HCT116 (cell line): Measurements from ENCODE around the gene PKN3. TPM values are rescaled to one million over a fixed set of nuclear protein-coding genes. Genes with fewer than 3 reads are reported as not detected.

Experiments used
- ATAC-seq: fragments of 200-7000 bp; cut with Tn5 transposase; 2 replicates; pipeline ENCODE4 v1.9.1; 2020; ENCODE audit warnings: mild to moderate bottlenecking, moderate library complexity
- BruUV-seq: library from RNA; stranded (reverse); fragments of 400-500 nt; replicated peaks from 2 replicates; lab custom pipeline; 2021; lab: Mats Ljungman, UMichigan
- CTCF ChIA-PET: fragments of 300-600 bp; sonication (Branson Sonifier 250); formaldehyde crosslinking; loops from one replicate; lab custom pipeline; 2021; ENCODE audit warnings: antibody characterized with exemption; lab: Charles Lee
- POLR2A ChIA-PET: fragments of 300-600, 350-600 bp; sonication (Branson Sonifier 250); formaldehyde crosslinking; loops from one replicate; lab custom pipeline; 2021; ENCODE audit warnings: antibody characterized with exemption; lab: Charles Lee
- RAD21 ChIA-PET, 2 experiments: fragments of 300-600 bp; sonication (Branson Sonifier 250); formaldehyde crosslinking; loops; one replicate each; lab custom pipeline; 2023; ENCODE audit warnings: low total read pairs in 2 of 2; ENCODE audit not compliant: uncharacterized antibody in 2 of 2, unreplicated experiment in 2 of 2, low non-redundant PET in 1 of 2; lab: Charles Lee
- DNase-seq: peaks from one replicate; pipeline ENCODE4 v3.0.0-alpha.2; 2010; ENCODE audit warnings: low read depth, low spot score
- H2AFZ ChIP-seq: fragments of 200-600 bp; shearing (Covaris generic), sonication (generic); 2 replicates; pipeline ENCODE4 v1.6.1; 2017; ENCODE audit warnings: low read depth, mixed run types, mixed read lengths, antibody characterized with exemption, low read length; ENCODE audit not compliant: poor library complexity, severe bottlenecking
- H3K27ac ChIP-seq: 2 replicates; pipeline ENCODE4 v1.5.1; 2012; ENCODE audit warnings: low read depth, low read length
- H3K27me3 ChIP-seq: fragments of 200-600 bp; sonication (generic); 2 replicates; pipeline ENCODE4 v1.6.1; 2016; ENCODE audit warnings: mixed run types, low read length, mixed read lengths; ENCODE audit not compliant: insufficient read depth
- H3K36me3 ChIP-seq, 2 experiments: fragments of 200-500 bp in 1 of 2; fragments of 200-600 bp in 1 of 2; sonication (Bioruptor generic) in 1 of 2; sonication (generic) in 1 of 2; 2 replicates each; pipeline versions ENCODE4 v1.5.1 to v1.6.1; 2014 to 2016; ENCODE audit warnings: low read length in 2 of 2, inconsistent platforms in 1 of 2, mixed read lengths in 1 of 2, mixed run types in 1 of 2; ENCODE audit not compliant: insufficient read depth in 2 of 2, control insufficient read depth in 1 of 2
- H3K4me1 ChIP-seq, 2 experiments: fragments of 200-600 bp in 1 of 2; sonication (generic) in 1 of 2; 2 replicates each; pipeline versions ENCODE4 v1.5.1 to v1.6.1; 2012 to 2017; ENCODE audit warnings: low read length in 2 of 2, inconsistent platforms in 1 of 2, mild to moderate bottlenecking in 1 of 2, mixed read lengths in 1 of 2, mixed run types in 1 of 2, moderate library complexity in 1 of 2; ENCODE audit not compliant: insufficient read depth in 2 of 2, control insufficient read depth in 1 of 2
- H3K4me2 ChIP-seq: fragments of 200-600 bp; sonication (generic); 2 replicates; pipeline ENCODE4 v1.6.1; 2017; ENCODE audit warnings: mixed run types, low read length, mixed read lengths
- H3K4me3 ChIP-seq, 2 experiments: fragments of 200-600 bp in 1 of 2; sonication (generic) in 1 of 2; replicated peaks in 1 of 2; 2 replicates each; pipeline ENCODE4 v1.5.1; 2011 to 2016; ENCODE audit warnings: low read length in 2 of 2, control low read depth in 1 of 2, low read depth in 1 of 2, mild to moderate bottlenecking in 1 of 2, mixed read lengths in 1 of 2, mixed run types in 1 of 2
- H3K79me2 ChIP-seq: fragments of 200-600 bp; sonication (generic); 2 replicates; pipeline ENCODE4 v1.6.1; 2017; ENCODE audit warnings: mild to moderate bottlenecking, mixed run types, low read length, moderate library complexity, mixed read lengths; ENCODE audit not compliant: insufficient read depth
- H3K9ac ChIP-seq: fragments of 200-600 bp; sonication (generic); 2 replicates; pipeline ENCODE4 v1.6.1; 2016; ENCODE audit warnings: low read length, mixed read lengths
- H3K9me2 ChIP-seq: fragments of 200-600 bp; sonication (generic), shearing (Covaris generic); 2 replicates; pipeline ENCODE4 v1.6.1; 2017; ENCODE audit warnings: mixed run types, mild to moderate bottlenecking, moderate library complexity; ENCODE audit not compliant: insufficient read depth
- H3K9me3 ChIP-seq, 2 experiments: fragments of 200-500 bp in 1 of 2; fragments of 200-600 bp in 1 of 2; sonication (Bioruptor generic) in 1 of 2; sonication (generic) in 1 of 2; 2 replicates each; pipeline ENCODE4 v1.6.1; 2014 to 2017; ENCODE audit warnings: low read length in 2 of 2, mixed read lengths in 2 of 2, inconsistent platforms in 1 of 2, low read depth in 1 of 2, mild to moderate bottlenecking in 1 of 2, mixed run types in 1 of 2, moderate library complexity in 1 of 2; ENCODE audit not compliant: control insufficient read depth in 1 of 2, insufficient read depth in 1 of 2
- H4K20me1 ChIP-seq: fragments of 200-600 bp; sonication (generic), shearing (Covaris generic); 2 replicates; pipeline ENCODE4 v1.6.1; 2017; ENCODE audit warnings: mixed run types, mild to moderate bottlenecking, moderate library complexity; ENCODE audit not compliant: insufficient read depth
- CBX3 ChIP-seq: IDR thresholded peaks from 2 replicates; pipeline ENCODE4 v1.6.1; 2012; ENCODE audit warnings: low read depth
- CEBPB ChIP-seq: IDR thresholded peaks from 2 replicates; pipeline ENCODE4 v1.6.1; 2012; ENCODE audit warnings: low read depth
- JUND ChIP-seq: IDR thresholded peaks from 2 replicates; pipeline ENCODE4 v1.6.1; 2012
- intact Hi-C: fragments of 100-400 bp; cut with micrococcal nuclease; formaldehyde crosslinking; loops from 2 replicates; pipeline ENCODE4 v1.10.0; 2022
- total RNA-seq: library from RNA; stranded (reverse); gene quantifications from one replicate; pipeline ENCODE4 v1.2.1, GENCODE V29; 2021; ENCODE audit not compliant: unreplicated experiment
- TF ChIP-seq, protein P1 (sequence below), 3 experiments: fragments of 200-600 bp in 1 of 3; sonication (generic) in 1 of 3; IDR thresholded peaks in 2 of 3; conservative IDR thresholded peaks in 1 of 3; 2 replicates each; pipeline ENCODE4 v1.5.1; 2012 to 2017; ENCODE audit warnings: low read depth in 2 of 3, low read length in 2 of 3, antibody characterized with exemption in 1 of 3, borderline replicate concordance in 1 of 3, control low read depth in 1 of 3, mild to moderate bottlenecking in 1 of 3, mixed read lengths in 1 of 3, mixed run types in 1 of 3, moderate library complexity in 1 of 3; ENCODE audit not compliant: insufficient read depth in 1 of 3
- TF ChIP-seq, protein P2 (sequence below): IDR thresholded peaks from 2 replicates; pipeline ENCODE4 v1.6.1; 2012

The PKN3 gene
- total RNA-seq, 1 experiment from 2014 or later: 37.9 TPM

DNA sequence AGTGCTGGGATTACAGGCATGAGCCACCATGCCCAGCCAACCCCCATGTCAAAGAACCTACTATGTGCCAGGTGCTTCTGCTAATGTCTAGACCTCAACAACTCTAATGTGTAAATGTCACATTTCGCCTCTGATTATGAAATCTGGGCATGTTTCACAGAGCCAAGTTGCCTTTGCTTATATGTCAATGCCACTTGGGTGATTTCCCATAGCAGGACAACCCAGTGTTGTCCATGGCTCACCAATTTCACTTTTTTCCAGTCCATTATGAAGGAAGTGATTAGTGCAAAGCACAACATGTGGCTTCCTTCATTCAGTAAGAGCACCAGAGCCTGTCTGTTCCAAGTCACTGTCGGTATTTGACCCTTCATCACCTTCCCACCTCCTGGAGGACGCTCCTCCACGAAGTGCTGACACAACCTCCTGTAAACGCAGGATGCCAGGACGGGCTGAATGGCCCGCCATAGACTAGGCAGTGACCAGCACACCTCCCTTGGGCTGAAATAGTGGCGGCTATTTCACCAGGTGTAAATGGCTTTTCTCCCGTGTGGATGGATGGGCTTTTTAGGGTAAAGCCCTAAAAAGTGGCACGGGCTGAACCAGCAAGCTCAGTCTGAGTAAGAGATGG lies 962 bp upstream of the PKN3 start:
- H3K9me3 ChIP-seq: no peaks in the 10 kb centered on the region
- H3K9ac ChIP-seq: peak overlapping the region; percentile 95
- intact Hi-C loops: no loop called here
- H4K20me1 ChIP-seq: no peaks in the 10 kb centered on the region
- ChIA-PET RAD21 (no interaction called here), POLR2A (interaction anchor here (1.0 kb wide), 1 partner anchor 16 kb away, joined by 4 read pairs; no protein-coding TSS in a partner anchor), CTCF (interaction anchor here (0.6 to 1.6 kb wide), 3 partner anchors 9 to 1254 kb away, joined by 3 to 8 read pairs (median 6); no protein-coding TSS in a partner anchor)
- peak overlapping the region; percentile 90 for H3K4me2 ChIP-seq
- no peaks in the 10 kb centered on the region for H3K9me2 ChIP-seq
- peak overlapping the region; percentile 83 to 93 for H3K4me3 ChIP-seq
- peaks cover 27% of the 10 kb centered on the region for H3K79me2 ChIP-seq
- 0 out of 4 replicates have a peak, but pooled peaks cover 0 to 9% of the 10 kb centered on the region in 2 experiments for H3K36me3 ChIP-seq
- H3K4me1 ChIP-seq: peaks cover 30 to 50% of the 10 kb centered on the region in 2 experiments
- ATAC-seq (no peak), DNase-seq (no peak)
- TF ChIP-seq CEBPB (no peak), CBX3 (no peak), JUND (no peak)
- TF ChIP-seq, protein P1, sequence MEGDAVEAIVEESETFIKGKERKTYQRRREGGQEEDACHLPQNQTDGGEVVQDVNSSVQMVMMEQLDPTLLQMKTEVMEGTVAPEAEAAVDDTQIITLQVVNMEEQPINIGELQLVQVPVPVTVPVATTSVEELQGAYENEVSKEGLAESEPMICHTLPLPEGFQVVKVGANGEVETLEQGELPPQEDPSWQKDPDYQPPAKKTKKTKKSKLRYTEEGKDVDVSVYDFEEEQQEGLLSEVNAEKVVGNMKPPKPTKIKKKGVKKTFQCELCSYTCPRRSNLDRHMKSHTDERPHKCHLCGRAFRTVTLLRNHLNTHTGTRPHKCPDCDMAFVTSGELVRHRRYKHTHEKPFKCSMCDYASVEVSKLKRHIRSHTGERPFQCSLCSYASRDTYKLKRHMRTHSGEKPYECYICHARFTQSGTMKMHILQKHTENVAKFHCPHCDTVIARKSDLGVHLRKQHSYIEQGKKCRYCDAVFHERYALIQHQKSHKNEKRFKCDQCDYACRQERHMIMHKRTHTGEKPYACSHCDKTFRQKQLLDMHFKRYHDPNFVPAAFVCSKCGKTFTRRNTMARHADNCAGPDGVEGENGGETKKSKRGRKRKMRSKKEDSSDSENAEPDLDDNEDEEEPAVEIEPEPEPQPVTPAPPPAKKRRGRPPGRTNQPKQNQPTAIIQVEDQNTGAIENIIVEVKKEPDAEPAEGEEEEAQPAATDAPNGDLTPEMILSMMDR (IDR thresholded peaks at IDR 0.05 in 2 of 3, conservative IDR thresholded peaks at IDR 0.05 in 1 of 3; ENCODE audit: borderline replicate concordance in 1 of 3, insufficient read depth in 1 of 3, low read depth in 2 of 3, low read length in 2 of 3): 0 out of 6 replicates have a peak, but pooled peaks of 1 of the 3 experiments have one; percentile 2
- TF ChIP-seq, protein P2, sequence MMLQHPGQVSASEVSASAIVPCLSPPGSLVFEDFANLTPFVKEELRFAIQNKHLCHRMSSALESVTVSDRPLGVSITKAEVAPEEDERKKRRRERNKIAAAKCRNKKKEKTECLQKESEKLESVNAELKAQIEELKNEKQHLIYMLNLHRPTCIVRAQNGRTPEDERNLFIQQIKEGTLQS: no peak
- peak overlapping the region; percentile 36 for H3K27ac ChIP-seq
- BruUV-seq: no TSS peak
- H3K27me3 ChIP-seq: no peaks in the 10 kb centered on the region
- H2AFZ ChIP-seq: no peak overlapping the region
